Colon (tissue), 2 donors: ENCODE data around the gene IFT74.
A peak's percentile ranks its signal among the peaks of the same experiment; 100 is the strongest.

ENCODE experiments used
- FAIRE-seq: peaks from 2 replicates; lab custom pipeline; 2012; peaks lifted over from hg19 to GRCh38; lab: Jason Lieb, UNC
- donor health status: control.
- donor health status: control.

Gene IFT74

DNA sequence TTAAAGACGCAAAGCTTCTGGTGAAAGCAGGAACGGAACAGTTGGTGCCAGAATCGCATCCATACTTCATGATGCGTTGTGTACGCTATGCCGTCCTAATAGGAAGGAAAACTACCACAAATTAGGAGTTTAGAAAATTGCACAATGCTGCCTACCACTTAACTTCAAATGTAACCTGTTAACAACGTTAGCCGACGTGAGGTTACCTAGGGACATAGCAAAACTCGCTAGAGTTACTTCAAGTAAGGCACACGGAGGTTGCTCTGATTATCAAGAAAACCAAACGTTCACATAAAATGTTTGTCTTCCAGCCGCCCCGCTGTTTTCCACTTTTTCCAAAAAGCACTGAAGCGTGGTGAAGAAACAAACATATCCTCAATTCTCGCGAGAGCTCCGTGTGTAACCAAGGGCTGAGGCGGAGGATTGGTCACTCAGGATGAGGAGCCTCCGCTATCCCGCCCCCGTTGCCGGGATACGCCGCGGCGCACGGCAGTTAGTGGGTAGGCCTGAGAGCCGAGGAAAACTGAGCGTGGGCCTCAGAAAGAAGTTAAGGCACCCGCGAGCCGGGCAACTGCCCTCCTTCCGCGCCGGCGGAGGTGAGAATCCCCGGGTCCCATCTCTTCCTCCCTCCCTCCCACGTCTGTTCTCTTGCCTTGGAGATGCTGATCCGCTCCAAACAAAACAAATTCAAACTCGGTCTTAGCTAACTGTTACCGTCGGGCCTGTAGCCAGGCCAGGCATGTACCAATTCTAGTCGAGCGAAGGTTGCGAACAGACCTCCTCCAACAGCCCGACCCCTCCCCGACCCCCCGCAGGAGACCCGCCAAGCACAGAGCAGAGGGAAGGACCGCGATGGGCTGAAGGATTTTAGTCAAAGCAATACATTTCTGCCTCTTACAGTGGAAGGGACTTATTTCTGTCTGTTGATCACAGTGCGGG, at the start of gene IFT74:
TSS of gene IFT74 (plus strand) at position 492 of the 939 bp plus-strand sequence. CDS start 5,556 bp downstream, outside the sequence.
- FAIRE-seq, result peak; percentile 31

DNA sequence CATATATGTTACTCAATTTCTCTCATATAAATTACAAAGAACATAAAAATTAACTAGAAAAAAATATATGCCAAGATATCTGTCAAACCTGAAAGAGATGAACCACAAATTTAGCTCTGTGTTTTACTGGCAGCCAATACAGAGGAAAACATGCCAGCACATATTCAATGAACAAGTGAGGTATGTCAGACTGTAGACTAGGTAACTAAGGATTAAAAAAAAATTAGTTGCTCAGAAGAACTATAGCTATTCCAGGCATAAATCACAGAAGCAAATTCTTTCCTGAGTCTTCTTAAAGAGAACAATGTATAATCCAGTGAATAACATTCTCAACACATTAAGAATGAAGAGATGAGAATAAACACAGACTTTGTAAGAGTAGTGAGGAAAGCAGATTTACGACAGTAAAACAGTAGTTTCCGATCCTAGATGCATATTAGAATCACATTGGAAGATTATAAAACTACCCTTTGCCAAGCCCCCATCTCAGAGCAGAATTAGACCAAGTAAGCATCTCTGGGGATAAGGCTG, 43.0 kb upstream of the IFT74 start:
- no peak for FAIRE-seq

DNA sequence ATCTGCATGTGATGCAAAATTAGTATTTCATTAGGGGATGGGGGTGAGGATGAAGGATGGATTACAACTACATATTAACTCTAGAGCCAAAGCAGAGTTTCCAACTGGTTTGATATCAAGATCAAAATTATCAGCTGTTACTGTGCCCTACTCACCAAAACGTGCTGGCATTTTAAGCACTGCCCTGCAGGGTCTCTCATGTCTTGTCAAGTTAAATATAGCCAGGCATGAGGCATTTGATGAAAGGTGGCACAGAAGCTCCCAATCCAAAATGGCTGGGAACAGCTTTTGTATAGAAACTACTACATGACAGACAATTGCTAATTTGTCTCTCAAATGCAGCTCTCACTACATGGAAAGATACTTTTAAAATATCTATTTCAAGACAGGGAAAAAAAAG, 36.5 kb upstream of the IFT74 start:
- no peak for FAIRE-seq

DNA sequence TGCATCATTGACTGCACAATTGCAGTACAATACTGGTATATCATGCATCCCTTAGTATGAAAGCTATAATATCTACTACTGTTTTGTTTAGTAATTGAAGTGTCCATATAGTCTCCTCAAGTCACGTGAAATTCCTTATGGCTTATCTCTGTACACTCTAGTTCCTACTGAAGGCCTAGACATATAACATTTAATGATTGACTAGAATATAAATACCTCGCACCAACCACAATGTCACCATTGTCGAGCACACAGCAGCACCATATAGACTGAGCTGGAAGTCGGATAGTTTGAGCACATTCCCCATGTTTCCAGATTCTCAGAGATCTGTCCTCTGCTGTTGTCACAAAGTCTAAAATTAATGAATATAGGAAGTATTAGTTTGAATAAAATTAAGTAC, 30.6 kb upstream of the IFT74 start:
- FAIRE-seq, result no peak

DNA sequence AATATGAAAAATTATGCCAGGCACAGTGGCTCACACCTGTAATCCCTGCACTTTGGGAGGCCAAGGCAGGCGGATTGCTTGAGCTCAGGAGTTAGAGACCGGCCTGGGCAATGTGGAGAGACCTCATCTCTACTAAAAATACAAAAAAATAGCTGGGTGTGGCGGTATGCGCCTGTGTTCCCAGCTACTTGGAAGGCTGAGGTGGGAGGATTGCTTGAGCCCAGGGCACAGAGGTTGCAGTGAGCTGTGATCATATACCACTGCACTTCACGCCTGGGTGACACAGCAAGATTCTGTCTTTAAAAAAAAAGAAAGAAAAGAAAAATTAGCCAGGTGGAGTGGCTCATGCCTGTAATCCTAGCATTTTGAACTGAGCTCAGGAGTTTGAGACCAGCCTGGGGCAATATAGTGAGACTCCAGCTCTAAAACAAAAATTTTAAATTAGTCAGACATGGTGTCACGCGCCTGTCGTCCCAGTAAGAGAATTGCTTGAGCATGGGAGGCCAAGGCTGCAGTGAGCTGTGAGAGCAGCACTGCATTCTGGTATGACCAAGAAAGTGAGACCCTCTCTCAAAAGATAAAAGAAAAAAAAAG, 27.2 kb upstream of the IFT74 start:
- no peak for FAIRE-seq

DNA sequence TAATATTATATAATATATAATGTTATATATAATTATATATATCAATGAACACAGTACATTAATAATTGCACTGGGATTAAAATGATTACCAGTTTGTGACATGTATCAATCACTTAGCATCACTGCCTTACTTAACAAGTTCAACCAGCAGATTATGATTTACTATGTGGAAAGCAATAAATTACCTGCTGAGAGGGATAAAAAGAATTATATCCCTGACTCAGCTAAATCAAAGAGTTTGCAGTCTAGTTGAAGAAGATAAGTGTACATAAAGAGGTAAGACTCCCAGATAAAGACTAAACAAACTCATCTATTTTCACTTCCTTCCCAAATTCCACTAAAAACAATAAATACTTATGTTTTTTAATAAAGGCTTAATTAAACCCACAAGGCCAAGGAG, 20.4 kb upstream of the IFT74 start:
- FAIRE-seq, result no peak

DNA sequence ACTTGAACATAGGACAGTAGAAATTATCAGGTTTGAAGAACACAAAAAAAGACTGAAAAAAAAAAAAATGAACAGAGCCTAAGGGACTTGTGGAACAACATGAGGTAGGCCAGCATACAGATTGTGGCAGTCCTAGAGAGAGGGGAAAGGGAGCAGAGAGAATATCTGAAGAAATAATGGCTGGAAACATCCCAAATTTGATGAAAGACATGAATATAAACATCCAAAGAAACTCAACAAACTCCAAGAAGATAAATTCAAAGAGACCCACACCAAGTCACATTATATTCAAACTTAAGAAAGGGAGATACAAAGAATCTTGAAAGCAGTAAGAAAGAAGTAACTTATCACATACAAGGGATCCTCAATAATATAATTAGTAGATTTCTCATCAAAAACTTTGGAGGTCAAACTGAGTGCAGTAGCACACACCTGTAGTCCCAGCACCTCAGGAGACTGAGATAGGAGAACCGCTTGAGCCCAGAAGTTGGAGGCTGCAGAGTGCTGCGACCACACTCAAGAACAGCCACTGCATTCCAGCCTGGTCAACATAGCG, 18.3 kb upstream of the IFT74 start:
- no peak for FAIRE-seq

DNA sequence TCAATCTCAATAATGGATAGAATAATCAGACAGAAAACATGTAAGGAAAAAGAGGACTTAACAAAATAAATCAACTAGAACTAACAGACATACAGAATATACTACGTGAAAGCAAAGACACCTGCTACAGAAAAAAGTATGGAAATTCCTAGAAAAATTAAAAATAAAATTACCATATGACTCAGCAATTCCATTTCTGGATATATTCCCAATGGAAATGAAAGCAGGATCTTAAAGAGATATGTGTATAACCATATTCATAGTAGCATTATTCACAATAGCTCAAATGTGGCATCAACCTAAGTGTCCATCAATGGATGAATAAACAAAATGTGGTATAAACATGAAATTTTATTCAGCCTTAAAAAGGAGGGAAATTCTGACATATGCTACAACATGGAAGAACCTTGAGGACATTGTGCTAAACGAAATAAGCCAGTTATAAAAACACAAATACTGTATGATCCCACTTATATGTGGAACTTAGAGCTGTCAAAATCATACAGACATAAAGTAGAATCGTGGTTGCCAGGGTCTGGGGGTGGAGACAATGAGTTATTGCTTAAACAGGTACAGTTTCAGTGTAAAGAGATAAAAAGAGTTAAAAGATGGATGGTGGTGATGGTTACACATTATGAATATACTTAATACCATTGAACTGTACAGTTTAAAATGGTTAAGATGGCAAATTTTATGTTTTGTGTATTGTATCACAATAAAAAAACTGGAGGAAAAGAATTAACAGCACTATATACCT, 16.1 kb upstream of the IFT74 start:
- FAIRE-seq, result no peak

DNA sequence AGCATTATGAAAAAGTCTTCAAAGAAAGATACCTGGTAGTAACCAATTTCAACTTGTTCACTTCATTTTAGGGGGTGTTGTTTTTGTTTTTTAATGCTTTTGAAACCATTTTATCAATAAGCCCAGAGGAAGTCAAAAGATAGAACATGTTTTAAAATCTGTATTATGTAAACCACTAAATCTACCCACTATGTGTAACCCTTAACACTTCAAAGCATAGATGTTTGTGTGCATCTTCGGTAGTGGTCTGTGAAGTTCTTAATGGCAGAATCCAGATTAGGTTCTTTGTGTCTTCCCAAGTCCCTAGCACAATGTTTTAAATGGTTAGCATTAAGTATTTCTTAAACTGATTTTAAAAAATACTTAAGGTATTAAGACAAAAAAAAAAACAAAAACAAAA, 15.4 kb upstream of the IFT74 start:
- FAIRE-seq, result no peak

DNA sequence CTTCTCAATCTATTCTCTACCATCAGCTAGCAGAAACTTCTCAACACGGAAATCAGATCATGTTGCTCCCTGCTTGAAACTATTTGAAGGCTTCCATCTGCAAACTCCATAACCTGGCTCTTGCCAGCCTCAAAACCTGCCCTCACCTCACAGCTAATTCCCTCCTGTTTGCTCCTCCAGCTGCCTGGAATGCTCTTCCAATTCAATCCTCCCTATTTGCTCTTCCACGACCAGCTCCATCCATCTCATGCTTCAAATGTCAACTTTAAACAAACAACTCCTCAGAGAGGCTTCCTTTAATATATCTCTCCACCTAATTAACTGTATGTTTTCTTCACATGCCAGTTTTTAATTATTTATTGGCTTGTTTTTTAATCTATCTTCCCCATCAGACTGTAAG, 10.6 kb upstream of the IFT74 start:
- no peak for FAIRE-seq

DNA sequence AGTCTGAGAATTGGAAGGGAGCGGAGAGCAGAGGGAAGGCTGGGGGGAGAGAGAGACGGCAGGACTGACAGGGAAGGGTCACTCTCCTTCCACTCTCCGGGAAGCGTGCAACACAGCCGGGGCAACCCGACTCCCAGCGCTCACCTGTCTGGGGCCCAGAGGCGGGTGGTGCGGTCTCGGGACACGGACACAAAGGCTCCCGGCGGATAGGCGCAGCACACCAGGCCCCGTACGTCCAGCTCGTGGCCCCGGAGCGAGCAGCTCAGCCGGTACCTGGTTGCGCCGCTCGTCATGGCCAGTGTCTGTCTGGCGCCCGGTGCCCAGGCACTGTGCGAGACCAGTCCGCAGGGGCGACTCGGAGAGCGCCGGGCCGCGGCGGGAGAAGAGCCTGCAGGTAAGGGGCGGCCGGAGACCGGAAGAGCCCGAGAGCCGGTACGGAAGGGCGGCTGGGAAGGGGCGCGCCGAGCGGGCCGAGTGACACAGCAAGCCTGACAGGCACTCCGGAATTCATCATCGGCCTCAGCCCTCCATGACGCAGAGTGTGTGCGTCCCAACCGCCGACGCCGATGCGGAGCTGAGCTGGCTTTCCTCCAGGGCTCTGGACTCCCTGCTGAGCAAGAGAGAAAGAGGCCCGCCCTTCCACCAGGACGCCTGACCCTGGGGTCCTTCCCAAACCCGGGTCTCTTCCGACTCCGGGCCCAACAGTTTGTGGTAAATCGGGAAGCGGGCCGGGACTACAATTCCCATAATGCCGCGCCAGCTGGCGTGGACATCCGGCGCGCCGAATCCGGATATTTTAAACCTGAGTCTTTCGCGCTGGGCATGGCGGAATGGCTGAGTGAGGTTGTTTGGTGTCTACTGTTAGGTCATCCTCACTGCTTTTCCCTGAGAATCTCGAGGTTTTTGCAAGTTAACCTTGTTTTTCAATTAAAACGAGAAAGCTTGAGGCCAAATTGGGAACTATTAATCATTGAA, 9.2 kb upstream of the IFT74 start, which contains the start of gene PLAA:
TSS of gene PLAA (minus strand) at position 490 of the 975 bp plus-strand sequence. CDS start at position 293, 197 bp downstream.
- FAIRE-seq, result no peak

DNA sequence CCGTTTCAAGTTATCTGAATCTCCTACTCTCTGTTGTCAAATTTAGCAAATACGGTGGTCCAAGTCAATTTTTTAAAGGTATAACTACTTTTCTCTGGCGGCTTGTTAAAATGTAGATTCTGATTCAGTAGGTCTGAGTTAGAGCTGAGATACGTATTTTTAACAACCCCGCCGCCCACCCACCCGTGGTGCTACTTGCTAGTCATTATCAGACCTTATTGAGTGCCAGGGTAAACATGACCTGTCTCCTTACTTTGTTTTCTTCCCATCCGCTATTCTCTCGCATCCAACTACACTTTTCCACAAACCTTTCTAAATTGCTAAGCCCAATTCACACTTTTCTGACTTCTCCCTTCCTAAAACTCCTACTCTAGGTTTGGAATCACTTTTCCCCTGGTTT, 8.5 kb upstream of the IFT74 start:
- FAIRE-seq, result no peak

DNA sequence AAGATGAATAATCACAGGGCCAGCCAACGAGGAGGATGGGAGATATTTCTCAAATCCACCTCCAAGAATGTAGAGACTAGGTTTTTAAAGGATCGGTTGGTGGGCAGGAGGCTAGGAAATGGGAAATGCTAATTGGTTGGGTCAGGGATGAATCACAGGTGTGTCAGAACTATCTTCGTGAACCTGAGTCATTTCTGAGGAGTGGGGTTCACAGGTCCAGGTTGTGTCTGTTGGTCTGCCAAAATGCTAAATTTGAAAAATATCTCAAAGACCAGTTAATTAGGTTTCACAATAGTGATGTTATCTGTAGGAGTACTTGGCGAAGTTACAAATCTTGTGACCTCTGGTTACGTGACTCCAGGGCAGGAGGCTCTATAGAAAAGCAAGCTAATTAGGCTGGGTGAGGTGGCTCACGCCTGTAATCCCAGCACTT, 6.6 kb upstream of the IFT74 start:
- no peak for FAIRE-seq

DNA sequence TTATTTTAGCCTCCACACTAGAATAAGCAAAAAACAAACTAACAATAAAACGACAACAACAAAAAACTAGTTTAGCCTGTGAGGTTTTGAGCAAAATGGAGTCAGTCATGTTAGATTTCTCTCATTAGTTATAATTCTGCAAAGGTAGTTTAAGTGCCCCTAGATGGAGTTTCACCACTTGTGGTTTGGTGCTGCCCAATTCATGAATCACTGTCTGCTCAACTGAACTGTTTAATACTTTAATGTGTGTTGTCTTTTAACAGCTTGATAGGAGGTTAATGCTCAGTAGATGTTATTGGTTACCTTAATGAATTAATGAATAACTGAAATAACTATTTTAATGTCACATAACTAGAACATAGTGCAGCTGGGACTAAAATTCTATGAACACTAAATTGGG, 5.7 kb upstream of the IFT74 start:
- FAIRE-seq, result no peak

DNA sequence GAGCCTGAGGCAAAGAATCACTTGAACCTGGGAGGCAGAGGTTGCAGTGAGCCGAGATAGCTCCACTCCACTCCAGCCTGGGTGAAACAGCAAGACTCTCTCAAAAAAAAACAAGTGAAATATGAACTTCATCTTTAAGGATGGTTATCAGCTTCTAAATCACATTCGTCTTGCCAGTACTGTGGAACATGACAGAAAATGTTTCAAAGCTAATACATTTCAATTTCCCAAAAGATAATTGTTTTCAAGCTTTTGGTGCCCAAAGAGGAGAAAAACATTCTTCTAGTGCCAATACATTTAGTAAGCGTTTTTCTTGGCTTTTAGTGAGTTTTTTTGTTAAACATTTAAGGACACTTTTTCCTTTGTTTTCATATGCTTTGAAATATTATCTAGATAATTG, 4.4 kb upstream of the IFT74 start:
- no peak for FAIRE-seq

DNA sequence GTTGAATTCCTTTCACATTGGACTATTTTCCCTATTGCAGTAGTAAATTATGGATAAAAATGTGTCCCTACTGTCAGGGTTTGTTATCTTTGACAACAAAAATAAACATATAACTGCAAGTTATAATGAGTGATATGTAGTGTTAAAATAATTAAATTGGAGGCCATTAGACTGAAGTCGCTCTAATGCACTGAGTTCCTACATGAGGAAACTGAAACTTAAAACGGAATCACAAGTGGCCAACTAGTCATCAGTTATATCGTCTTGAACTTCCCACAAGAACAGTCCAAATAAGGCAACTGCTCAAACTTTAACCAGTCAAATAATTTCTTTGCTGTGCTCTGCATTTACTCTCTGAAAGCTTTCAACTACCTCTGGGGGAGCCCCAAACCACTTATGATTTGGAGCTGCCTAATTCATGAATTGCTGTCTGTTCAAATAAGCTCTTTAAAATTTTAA, 2.1 kb upstream of the IFT74 start:
- no peak for FAIRE-seq

DNA sequence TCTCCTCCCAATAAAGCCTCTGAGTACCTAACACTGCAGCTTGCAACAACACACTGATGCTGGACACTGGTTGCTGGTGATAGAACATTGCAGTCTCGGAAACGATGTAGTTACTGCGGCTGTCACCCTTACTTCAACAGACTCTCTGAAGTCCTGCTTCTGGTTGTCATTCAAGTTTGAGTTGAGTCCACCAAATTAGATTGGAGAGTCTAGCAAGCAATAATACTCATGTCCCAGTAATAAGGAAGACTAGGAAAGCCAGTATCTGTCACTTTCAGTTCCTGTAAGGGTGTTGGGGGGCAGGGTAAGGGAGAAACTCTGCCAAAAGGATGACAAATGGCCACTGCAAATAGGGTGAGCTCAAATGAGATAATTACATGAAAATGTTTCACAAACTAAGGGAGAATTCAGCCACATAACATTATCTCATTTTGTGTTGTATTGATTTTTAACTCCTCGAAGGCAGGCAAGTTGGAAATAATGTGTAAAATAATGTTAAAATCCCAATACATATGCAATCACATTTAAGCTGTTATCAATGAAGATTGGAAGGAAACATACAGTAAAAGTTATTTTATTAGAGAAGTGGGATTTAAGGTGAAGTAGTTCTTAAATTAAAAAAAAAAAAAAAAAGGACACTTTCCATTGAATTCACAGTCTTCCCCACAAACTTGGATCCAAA, 849 bp upstream of the IFT74 start:
- FAIRE-seq, result no peak

DNA sequence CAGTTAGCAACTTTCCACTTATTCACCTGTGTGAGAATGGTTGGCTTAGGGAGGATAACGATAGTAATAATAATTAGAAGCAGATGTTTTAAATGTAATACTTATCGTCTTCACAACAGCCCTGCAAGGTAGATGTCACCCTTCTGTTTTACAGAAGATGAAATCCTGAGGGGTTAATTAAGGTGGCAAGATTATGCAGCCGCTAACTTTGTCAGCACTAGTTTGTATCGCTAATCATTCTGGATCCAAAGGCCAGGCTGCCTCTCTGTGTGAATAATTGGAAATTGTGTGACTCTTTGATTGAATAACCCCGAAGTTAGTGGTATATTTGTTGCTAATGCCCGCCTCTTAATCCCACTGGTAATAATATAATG, 635 bp downstream of the IFT74 start:
- no peak for FAIRE-seq

DNA sequence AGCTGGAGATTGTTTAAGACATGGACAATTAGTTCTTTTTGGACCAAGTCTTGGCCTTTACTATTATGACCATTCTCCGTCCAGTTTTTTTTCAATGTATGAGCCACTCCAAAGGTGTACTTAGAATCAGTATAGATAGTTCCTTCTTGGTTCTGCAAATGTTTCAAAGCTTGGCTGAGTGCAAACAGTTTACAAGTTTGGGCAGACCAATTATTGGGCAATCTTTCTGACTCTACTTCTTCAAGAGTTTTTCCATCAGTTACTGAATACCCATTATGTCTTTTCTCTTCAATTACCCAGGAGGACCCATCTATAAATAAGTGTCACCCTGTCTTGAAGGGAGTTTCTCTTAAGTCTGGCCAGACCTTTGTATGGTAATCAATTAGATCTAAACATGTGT, 15.5 kb downstream of the IFT74 start:
- FAIRE-seq, result no peak

DNA sequence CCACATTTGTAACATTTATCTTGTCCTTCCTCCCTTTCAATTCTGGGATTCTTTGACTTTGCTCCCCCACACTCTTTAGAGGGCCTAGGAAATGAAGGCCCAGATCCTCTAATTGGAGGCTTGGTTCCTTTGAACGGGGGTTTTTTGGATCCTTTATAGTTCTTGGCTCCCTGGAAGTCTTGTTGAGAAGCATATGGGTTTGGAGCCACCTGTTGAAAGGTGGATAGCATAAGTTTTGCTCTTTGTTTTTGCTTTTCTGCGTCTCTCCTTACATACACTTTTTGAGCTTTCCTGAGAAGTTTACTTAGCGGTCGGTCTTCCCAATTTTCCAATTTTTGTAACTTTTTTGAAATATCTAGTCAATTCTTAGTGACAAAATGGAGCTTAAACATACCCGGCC, 17.8 kb downstream of the IFT74 start:
- FAIRE-seq, result no peak
